ENCODE results near the gene METTL16. TPM values are rescaled to one million over a fixed set of nuclear protein-coding genes. Genes with fewer than 3 reads are reported as not detected.

METTL16 gene
- total RNA-seq, 1 experiment from 2014 or later = 54.1 TPM

GRCh38 chr17:2383628-2384167, 128.0 kb downstream of the METTL16 start:
- POLR2A ChIA-PET = interaction anchor here (1.1 to 2.1 kb wide), 2 partner anchors 16 to 18 kb away, joined by 4 to 12 read pairs; no protein-coding TSS in a partner anchor
- peaks cover 6% of the 10 kb centered on the region; the same call in 1 of the 2 replicates for H3K36me3 Mint-ChIP-seq
- ATAC-seq = no peak

GRCh38 chr17:2380950-2381649, 130.6 kb downstream of the METTL16 start:
- Mint-ChIP-seq H3K4me1 (peaks cover 13% of the 10 kb centered on the region), H3K36me3 (peaks cover 9% of the 10 kb centered on the region; the same call in 1 of the 2 replicates), H3K27ac (peak overlapping the region; percentile 52; the same call in 1 of the 2 replicates), H3K4me3 (no peak overlapping the region), H3K9me3 (no peaks in the 10 kb centered on the region), H3K27me3 (ENCODE audit: low read depth) (no peaks in the 10 kb centered on the region)
- DNase-seq (ENCODE audit: low spot score) (no peak), ATAC-seq (no peak)
- ChIA-PET POLR2A (interaction anchor here (0.6 kb wide), 1 partner anchor 12 kb away, joined by 3 read pairs; no protein-coding TSS in a partner anchor), CTCF (interaction anchor here (1.4 to 7.4 kb wide), 11 partner anchors 12 to 326 kb away, joined by 3 to 268 read pairs (median 18); partner anchors contain the start of genes HIC1, SGSM2 and TSR1)
- TF ChIP-seq SOX15 (CRISPR knock-in tag; IDR thresholded peaks at IDR 0.05) (no peak), NFE2L1 (CRISPR knock-in tag; IDR thresholded peaks at IDR 0.05) (no peak), ZNF232 (CRISPR knock-in tag; IDR thresholded peaks at IDR 0.05) (no peak)

More at GRCh38 chr17:2383628-2384167, 128.0 kb downstream of the METTL16 start:
- CTCF ChIA-PET = interaction anchor here (1.1 to 7.4 kb wide), 19 partner anchors 9 to 629 kb away, joined by 3 to 268 read pairs (median 22); partner anchors contain the start of genes MNT, SGSM2 and TSR1
- Mint-ChIP-seq H3K27me3 (ENCODE audit: low read depth) (no peaks in the 10 kb centered on the region), H3K9me3 (no peaks in the 10 kb centered on the region), H3K27ac (peak overlapping the region; percentile 53), H3K4me1 (peaks cover 18% of the 10 kb centered on the region), H3K4me3 (no peak overlapping the region)
- DNase-seq (ENCODE audit: low spot score) = no peak
- TF ChIP-seq SP1 (CRISPR knock-in tag; conservative IDR thresholded peaks at IDR 0.05) = no peak
- TF ChIP-seq ZSCAN18 (CRISPR knock-in tag; IDR thresholded peaks at IDR 0.05) = no peak
- no peak for TF ChIP-seq FOXP1 (CRISPR knock-in tag; IDR thresholded peaks at IDR 0.05; ENCODE audit: borderline replicate concordance)
- no peak for TF ChIP-seq PREB (CRISPR knock-in tag; IDR thresholded peaks at IDR 0.05; ENCODE audit: borderline replicate concordance)
- no peak for TF ChIP-seq MLX (CRISPR knock-in tag; IDR thresholded peaks at IDR 0.05)
- no peak for TF ChIP-seq ZNF317 (CRISPR knock-in tag; IDR thresholded peaks at IDR 0.05; ENCODE audit: borderline replicate concordance, low read depth)
- no peak for TF ChIP-seq ERG (CRISPR knock-in tag; IDR thresholded peaks at IDR 0.05)

GRCh38 chr17:2380226-2380922, 131.3 kb downstream of the METTL16 start:
- CTCF ChIA-PET = interaction anchor here (2.2 to 7.4 kb wide), 4 partner anchors 11 to 36 kb away, joined by 9 to 268 read pairs (median 64); no protein-coding TSS in a partner anchor
- H3K4me1 Mint-ChIP-seq = peaks cover 13% of the 10 kb centered on the region
- POLR2A ChIA-PET = no interaction called here
- TF ChIP-seq ATF2 (CRISPR knock-in tag; IDR thresholded peaks at IDR 0.05; ENCODE audit: borderline replicate concordance, low read depth) (no peak), TCF7 (CRISPR knock-in tag; IDR thresholded peaks at IDR 0.05; ENCODE audit: low read depth) (no peak), ZNF263 (CRISPR knock-in tag; IDR thresholded peaks at IDR 0.05; ENCODE audit: low read depth) (no peak), ETV6 (CRISPR knock-in tag; IDR thresholded peaks at IDR 0.05) (no peak), ZNF396 (CRISPR knock-in tag; IDR thresholded peaks at IDR 0.05; ENCODE audit: borderline replicate concordance) (no peak), AR (CRISPR knock-in tag; IDR thresholded peaks at IDR 0.05) (no peak), CBFB (CRISPR knock-in tag; IDR thresholded peaks at IDR 0.05; ENCODE audit: low read depth) (no peak)

More at GRCh38 chr17:2380226-2380922, 131.3 kb downstream of the METTL16 start:
- ATAC-seq = no peak
- no peaks in the 10 kb centered on the region for H3K9me3 Mint-ChIP-seq
- H3K27me3 Mint-ChIP-seq (ENCODE audit: low read depth) = no peaks in the 10 kb centered on the region
- no peak overlapping the region for H3K4me3 Mint-ChIP-seq
- H3K36me3 Mint-ChIP-seq = peaks cover 9% of the 10 kb centered on the region; the same call in 1 of the 2 replicates
- no peak for DNase-seq (ENCODE audit: low spot score)
- H3K27ac Mint-ChIP-seq = peak overlapping the region; percentile 52; the same call in 1 of the 2 replicates
